ENCODE results near the gene SCAI. TPM values are rescaled to one million over a fixed set of nuclear protein-coding genes. Genes with fewer than 3 reads are reported as not detected.
"Not testable (repeated sequence)": the region's sequence is repeated elsewhere in the genome, so short reads cannot be mapped to it uniquely, and the experiment has no call there.

The SCAI gene
- total and polyA plus RNA-seq, 9 of the 15 experiments (the other 6 are each of a cell fraction or from before 2014, with no cell fraction given): 0.70 to 12.4 (median 4.2) TPM

GRCh38 chr9:124965775-124966568 is 177.4 kb downstream of the SCAI start (continued):
- peak; percentile 90 for TF ChIP-seq ATF4 (CRISPR knock-in tag; IDR thresholded peaks at IDR 0.05)
- TF ChIP-seq MEF2D (tag; conservative IDR thresholded peaks at IDR 0.05; ENCODE audit: low read depth): 0 out of 2 replicates have a peak, but pooled peaks have one; percentile 16
- TF ChIP-seq EP400 (IDR thresholded peaks at IDR 0.05): peak; percentile 78
- TF ChIP-seq ZNF592 (IDR thresholded peaks at IDR 0.05): 0 out of 2 replicates have a peak, but pooled peaks have one; percentile 54
- TF ChIP-seq PBX2 (CRISPR knock-in tag; IDR thresholded peaks at IDR 0.05; ENCODE audit: low read depth); NR4A1 (CRISPR knock-in tag; IDR thresholded peaks at IDR 0.05); ZNF740 (CRISPR knock-in tag; IDR thresholded peaks at IDR 0.05): not testable (repeated sequence)
- TF ChIP-seq PBX2 (tag; conservative IDR thresholded peaks at IDR 0.05; ENCODE audit: low read depth): 0 out of 2 replicates have a peak, but pooled peaks have one; percentile 30
- peak; percentile 16; the same call in 1 of the 2 replicates for TF ChIP-seq DMBX1 (CRISPR knock-in tag; IDR thresholded peaks at IDR 0.05; ENCODE audit: borderline replicate concordance)
- peak; percentile 51 to 98; a peak in 3 of 4 replicates for TF ChIP-seq SRF (CRISPR knock-in tag; IDR thresholded peaks at IDR 0.05)
- 0 out of 2 replicates have a peak, but pooled peaks have one; percentile 17 for TF ChIP-seq NR4A1 (tag; IDR thresholded peaks at IDR 0.05)
- peak; percentile 84 for TF ChIP-seq POLR2H (tag; IDR thresholded peaks at IDR 0.05; ENCODE audit: low read depth)
- TF ChIP-seq ZNF740 (tag; IDR thresholded peaks at IDR 0.05): peak in 1 of 2 experiments; percentile 80; a peak in 1 of 4 replicates
- peak; percentile 76; the same call in 1 of the 2 replicates for TF ChIP-seq ZNF395 (CRISPR knock-in tag; IDR thresholded peaks at IDR 0.05)
- peak; percentile 73; the same call in 1 of the 2 replicates for TF ChIP-seq ZNF589 (CRISPR knock-in tag; IDR thresholded peaks at IDR 0.05; ENCODE audit: low read depth)

Data from K562 (cell line).